HL-60 (cell line): Measurements from ENCODE around the gene GAK.

Experiments used
- GABPA ChIP-seq: IDR thresholded peaks from 2 replicates; pipeline ENCODE4 v1.6.1; 2012; ENCODE audit warnings: low read depth
- POLR2AphosphoS5 ChIP-seq: IDR thresholded peaks from 2 replicates; pipeline ENCODE4 v1.6.1; 2012; ENCODE audit warnings: low read depth
- TF ChIP-seq, protein P1 (sequence below): IDR thresholded peaks from one replicate; pipeline ENCODE4 v1.5.1; 2011; ENCODE audit warnings: low read length, control low read depth, inconsistent platforms; ENCODE audit not compliant: insufficient read depth
- TF ChIP-seq, protein P2 (sequence below): IDR thresholded peaks from 2 replicates; pipeline ENCODE4 v1.6.1; 2012; ENCODE audit warnings: low read depth; ENCODE audit not compliant: insufficient replicate concordance

DNA sequence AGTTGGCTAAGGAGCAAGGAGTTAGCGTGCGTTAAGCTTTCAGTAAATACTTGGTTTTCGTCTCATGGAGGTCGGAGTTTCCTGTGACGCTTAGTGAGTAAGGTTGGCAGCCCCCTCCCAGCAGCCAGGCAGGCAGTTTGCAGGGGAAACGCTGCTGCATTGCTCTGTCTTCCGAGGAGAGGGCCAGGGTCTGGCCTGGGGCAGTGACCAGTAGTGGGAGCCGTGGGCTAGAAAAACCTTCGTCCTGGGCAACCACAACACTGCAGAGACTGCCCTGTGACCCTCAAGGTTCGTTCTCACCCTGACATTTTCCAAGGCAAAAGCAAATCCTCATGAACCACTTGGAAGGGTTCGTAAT is 576 bp upstream of the GAK start:
- no peak for TF ChIP-seq GABPA
- TF ChIP-seq, protein P1, sequence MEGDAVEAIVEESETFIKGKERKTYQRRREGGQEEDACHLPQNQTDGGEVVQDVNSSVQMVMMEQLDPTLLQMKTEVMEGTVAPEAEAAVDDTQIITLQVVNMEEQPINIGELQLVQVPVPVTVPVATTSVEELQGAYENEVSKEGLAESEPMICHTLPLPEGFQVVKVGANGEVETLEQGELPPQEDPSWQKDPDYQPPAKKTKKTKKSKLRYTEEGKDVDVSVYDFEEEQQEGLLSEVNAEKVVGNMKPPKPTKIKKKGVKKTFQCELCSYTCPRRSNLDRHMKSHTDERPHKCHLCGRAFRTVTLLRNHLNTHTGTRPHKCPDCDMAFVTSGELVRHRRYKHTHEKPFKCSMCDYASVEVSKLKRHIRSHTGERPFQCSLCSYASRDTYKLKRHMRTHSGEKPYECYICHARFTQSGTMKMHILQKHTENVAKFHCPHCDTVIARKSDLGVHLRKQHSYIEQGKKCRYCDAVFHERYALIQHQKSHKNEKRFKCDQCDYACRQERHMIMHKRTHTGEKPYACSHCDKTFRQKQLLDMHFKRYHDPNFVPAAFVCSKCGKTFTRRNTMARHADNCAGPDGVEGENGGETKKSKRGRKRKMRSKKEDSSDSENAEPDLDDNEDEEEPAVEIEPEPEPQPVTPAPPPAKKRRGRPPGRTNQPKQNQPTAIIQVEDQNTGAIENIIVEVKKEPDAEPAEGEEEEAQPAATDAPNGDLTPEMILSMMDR = no peak
- no peak for TF ChIP-seq POLR2AphosphoS5
- TF ChIP-seq, protein P2, sequence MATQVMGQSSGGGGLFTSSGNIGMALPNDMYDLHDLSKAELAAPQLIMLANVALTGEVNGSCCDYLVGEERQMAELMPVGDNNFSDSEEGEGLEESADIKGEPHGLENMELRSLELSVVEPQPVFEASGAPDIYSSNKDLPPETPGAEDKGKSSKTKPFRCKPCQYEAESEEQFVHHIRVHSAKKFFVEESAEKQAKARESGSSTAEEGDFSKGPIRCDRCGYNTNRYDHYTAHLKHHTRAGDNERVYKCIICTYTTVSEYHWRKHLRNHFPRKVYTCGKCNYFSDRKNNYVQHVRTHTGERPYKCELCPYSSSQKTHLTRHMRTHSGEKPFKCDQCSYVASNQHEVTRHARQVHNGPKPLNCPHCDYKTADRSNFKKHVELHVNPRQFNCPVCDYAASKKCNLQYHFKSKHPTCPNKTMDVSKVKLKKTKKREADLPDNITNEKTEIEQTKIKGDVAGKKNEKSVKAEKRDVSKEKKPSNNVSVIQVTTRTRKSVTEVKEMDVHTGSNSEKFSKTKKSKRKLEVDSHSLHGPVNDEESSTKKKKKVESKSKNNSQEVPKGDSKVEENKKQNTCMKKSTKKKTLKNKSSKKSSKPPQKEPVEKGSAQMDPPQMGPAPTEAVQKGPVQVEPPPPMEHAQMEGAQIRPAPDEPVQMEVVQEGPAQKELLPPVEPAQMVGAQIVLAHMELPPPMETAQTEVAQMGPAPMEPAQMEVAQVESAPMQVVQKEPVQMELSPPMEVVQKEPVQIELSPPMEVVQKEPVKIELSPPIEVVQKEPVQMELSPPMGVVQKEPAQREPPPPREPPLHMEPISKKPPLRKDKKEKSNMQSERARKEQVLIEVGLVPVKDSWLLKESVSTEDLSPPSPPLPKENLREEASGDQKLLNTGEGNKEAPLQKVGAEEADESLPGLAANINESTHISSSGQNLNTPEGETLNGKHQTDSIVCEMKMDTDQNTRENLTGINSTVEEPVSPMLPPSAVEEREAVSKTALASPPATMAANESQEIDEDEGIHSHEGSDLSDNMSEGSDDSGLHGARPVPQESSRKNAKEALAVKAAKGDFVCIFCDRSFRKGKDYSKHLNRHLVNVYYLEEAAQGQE = no peak
